ENCODE measurements around the gene ERC2. TPM values are rescaled to one million over a fixed set of nuclear protein-coding genes. Genes with fewer than 3 reads are reported as not detected.

ERC2 gene
- total RNA-seq, 1 donor from 2014 or later = 0.15 TPM

DNA sequence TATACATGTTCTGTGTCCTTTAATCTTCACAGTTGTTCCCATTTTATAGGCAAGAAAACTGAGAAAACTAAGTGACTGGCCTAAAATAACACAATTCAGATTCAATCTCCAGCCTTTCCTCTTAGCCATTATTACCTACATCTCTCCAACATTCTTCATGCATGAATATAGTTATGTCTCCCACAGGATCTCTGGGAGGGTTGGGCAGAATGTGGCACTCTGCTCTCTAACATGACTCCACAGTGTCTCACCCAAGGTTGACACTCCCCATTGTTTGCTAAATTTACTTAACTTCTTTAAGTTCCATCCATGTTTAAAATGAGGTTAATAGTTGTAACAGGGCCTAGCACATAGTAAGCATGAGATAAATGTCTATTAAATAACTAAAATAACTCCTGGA lies 276.3 kb downstream of the ERC2 start:
- intact Hi-C loops (cut with micrococcal nuclease) = no loop called here

- intact Hi-C loops (cut with micrococcal nuclease) = no loop called here
Measured at GRCh38 chr3:56190771-56191305, 277.4 kb downstream of the ERC2 start.

- intact Hi-C loops (cut with micrococcal nuclease) = no loop called here
Measured at GRCh38 chr3:56190130-56190529, 278.1 kb downstream of the ERC2 start.

GRCh38 chr3:56189536-56189935 lies 278.7 kb downstream of the ERC2 start:
- intact Hi-C loops (cut with micrococcal nuclease) = no loop called here

GRCh38 chr3:56188201-56188600 lies 280.1 kb downstream of the ERC2 start:
- intact Hi-C loops (cut with micrococcal nuclease) = no loop called here

- intact Hi-C loops (cut with micrococcal nuclease) = no loop called here
Measured at GRCh38 chr3:56187051-56187450, 281.2 kb downstream of the ERC2 start.

DNA sequence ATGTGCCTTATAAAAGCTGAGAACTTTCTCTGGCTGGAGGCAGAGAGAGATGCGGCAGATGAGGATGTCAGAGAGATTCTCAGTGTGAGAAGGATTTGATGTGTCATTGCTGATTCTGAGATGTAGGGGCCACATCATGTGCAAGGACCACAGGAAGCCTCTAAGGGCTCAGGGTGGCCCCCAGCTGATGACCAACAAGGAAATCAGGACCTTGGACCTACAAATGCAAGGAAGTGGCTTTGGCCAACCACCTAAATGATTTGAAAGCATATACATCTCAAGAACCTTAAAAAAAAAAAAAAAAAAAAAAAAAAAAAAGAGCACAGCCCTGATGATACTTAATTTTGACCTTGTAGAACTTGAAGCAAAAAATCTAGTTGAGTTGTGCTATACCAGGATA lies 282.4 kb downstream of the ERC2 start:
- intact Hi-C loops (cut with micrococcal nuclease) = no loop called here

DNA sequence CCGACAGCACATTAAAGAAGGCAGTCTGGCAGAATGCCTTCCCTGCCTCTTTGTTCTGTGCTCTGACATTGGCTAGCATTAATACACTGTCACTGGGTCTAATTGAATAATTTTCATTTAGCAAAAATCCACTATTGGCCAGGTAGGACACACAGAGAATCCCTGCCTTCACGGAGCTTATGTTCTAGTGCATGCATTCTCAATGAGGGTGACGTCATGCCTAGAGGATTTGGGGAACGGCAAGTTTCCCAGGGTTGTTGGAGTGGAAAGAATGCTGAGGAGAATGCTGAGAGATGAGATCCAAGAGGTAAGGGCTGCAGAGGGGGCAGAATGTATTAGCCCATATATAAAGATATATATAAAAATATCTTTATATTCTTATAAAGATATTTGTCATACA lies 284.7 kb downstream of the ERC2 start:
- intact Hi-C loops (cut with micrococcal nuclease) = no loop called here

DNA sequence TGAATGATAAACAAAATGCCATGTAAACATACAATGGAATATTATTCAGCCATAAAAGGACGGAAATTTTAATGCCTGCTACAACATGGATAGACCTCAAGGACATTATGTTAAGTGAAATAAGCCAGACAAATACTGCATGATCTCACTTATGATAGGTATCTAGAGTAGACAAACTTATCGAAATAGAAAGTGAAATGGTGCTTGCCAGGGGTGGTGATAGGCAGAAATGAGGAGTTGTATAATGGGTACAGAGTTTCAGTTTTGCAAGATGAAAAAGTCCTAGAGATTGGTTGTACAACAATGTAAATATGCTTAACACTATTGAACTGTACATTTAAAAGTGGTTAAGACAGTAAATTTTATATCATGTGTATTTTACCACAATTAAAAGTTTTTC lies 287.8 kb downstream of the ERC2 start:
- intact Hi-C loops (cut with micrococcal nuclease) = no loop called here

DNA sequence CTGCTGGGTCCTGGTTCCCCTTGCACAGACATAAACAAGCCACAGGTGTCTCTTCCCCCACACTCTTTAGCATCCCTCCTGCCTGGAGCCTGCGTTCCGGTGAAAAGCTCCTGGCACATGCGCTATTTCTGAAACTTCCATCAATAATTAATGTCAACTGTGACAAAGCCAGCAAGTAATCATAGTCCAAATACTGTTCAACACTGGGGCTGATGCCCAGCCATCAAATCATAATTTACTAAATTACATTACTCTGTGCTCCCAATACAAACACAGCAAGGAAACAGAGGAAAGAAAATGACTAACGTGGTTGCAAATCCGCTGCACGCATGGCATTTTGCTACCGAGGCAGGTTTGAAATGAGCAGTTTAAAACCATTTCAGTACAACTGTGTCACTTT lies 294.7 kb downstream of the ERC2 start:
- intact Hi-C loops (cut with micrococcal nuclease) = no loop called here

- intact Hi-C loops (cut with micrococcal nuclease) = no loop called here
Measured at GRCh38 chr3:56164436-56164835, 303.8 kb downstream of the ERC2 start.

DNA sequence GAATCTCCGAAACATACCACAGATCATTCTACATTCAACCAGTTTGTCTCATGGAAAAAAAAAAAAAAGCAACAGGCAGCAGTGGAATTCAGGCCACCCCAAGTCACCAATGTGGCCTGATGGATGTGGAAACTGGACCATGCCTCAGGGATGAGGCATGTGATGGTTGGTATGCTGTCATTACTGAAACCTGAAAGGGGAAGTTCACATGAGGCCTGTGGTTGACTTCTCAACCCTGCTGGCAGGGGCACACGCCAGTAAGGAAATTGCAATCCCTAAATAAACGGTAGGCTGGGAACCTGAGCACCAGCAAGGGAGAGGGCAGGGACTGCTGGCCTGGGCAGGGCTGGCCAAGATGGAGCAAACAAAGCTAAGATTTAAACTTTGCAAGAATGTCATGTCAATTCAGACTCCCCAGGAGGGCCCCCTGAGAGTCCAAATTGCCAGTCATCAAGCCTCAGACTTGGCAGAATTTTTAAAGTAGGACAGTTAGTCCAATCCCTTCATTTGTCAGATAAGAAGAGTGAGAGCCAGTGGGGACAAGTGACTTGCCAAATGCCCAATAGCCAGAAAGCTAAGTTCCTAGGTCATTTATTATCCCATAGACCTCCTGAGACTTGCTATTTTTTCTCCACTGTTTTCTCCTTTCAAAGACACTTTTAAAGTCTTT lies 310.4 kb downstream of the ERC2 start:
- intact Hi-C loops (cut with micrococcal nuclease) = no loop called here

DNA sequence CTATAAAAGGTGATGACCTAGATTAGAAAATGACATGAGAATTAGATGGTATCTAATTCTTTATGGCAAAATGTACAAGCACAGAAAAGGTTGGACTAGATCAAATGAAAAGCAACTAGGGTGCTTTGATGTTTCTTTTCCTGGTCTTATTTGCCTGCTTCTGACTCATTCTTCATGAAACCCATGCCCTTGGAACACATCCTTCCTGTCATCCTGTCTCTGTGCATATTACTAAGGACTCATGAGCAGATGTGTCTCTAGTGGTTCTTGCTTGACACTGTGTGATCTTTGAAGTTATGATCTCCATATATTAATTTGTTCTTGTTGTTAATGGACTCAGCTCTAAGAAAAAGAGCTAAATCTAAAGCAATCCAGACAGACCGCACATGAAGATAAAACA lies 314.0 kb downstream of the ERC2 start:
- intact Hi-C loops (cut with micrococcal nuclease) = no loop called here

DNA sequence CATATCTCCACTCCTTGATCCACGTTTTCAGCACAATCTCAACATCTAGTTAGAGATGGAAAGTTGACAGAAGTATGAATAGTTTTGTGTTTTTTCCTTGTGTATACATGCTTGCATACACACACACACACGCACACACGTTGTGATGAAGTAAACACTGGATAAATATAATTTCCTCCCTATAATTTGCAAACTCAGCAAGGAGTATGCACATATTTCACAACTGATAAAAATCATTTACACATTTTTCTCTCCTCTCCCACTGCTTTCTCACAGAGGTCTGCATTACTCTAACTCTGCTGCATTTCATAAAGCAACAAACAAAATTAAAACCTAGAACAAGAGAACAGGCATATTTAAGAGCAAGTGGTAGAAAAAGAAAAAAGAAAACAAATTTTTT lies 320.9 kb downstream of the ERC2 start:
- intact Hi-C loops (cut with micrococcal nuclease) = no loop called here

DNA sequence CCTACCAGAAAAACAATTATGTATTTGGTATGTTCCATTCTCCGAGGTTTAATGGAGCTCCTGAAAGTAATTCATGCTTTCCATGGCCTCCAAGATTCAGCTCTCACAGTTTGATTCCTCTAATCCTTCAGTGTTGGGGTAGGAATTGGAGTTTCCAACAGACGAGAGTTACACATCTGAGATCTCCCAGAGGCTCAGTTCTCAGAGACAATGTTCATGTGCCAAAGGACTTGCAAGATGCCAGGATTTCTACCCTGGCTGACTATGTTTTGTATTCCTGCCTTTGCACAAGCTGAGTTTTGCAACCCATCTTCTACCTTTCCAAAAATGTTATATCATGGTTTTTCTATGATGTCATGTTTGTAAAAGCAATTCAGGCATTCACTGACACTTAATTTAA lies 322.9 kb downstream of the ERC2 start:
- intact Hi-C loops (cut with micrococcal nuclease) = no loop called here

DNA sequence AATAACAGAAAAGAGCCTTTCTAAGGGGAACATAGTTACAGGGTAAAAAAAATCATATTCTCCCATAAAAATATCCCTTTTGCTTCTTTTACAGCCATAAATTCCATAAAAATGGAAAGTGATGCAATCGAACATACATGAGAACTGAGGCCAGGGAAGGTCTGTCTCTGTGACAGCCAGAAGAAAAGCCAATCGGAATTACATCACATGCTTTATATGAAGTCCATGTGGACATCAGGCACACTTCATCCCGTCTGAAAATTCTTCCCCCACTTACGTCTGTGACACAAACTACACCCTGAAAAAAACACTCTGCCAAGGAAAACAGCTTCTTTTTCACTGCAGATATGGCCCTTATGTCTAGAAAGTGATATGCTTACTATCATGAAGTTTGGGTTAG lies 323.5 kb downstream of the ERC2 start:
- intact Hi-C loops (cut with micrococcal nuclease) = no loop called here

GRCh38 chr3:56137415-56137814 lies 330.9 kb downstream of the ERC2 start:
- intact Hi-C loops (cut with micrococcal nuclease) = no loop called here

GRCh38 chr3:56136514-56136913 lies 331.8 kb downstream of the ERC2 start:
- intact Hi-C loops (cut with micrococcal nuclease) = no loop called here

DNA sequence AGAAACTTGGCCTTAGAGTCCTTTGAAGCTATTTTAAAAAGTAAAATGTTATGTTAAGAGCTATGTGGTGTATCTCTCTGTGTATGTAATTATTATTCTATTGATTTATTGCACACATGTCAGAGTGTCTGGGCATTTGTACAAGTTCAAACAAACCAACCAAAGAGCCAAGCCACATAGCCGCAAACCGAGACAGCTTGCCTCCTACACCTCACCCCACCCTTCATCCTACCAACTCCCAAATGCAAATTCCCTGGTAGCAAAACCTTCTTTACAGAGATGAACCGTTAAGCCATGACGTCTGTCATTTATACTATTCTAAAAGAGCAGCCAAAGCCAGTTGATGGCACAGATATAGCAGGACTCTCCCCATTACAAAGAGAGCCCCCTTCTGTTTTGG lies 332.3 kb downstream of the ERC2 start:
- intact Hi-C loops (cut with micrococcal nuclease) = no loop called here

GRCh38 chr3:56133423-56133822 lies 334.8 kb downstream of the ERC2 start:
- intact Hi-C loops (cut with micrococcal nuclease) = no loop called here

DNA sequence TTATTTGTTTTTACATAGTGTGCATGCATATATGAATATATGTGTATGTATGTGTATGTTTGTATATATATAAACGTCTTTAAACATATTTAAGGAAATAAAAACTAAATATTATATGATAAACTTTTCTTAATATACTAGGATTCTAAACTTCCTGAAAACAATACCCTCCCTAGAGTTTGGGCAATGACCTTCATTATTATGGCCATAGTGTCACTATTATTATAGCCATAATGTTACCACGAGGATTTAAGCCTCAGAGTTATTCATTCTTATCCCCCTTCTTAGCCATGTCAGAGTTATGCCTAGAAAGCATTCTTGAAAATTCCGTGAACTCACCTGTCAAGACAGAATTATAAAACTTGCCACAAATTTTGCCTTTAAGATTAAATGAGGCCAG lies 335.5 kb downstream of the ERC2 start:
- intact Hi-C loops (cut with micrococcal nuclease) = no loop called here

GRCh38 chr3:56131974-56132590 lies 336.2 kb downstream of the ERC2 start:
- intact Hi-C loops (cut with micrococcal nuclease) = no loop called here

- intact Hi-C loops (cut with micrococcal nuclease) = no loop called here
Measured at GRCh38 chr3:56130036-56130435, 338.2 kb downstream of the ERC2 start.
